ENCODE results near the gene NBPF1.
"Not testable (repeated sequence)": the region's sequence is repeated elsewhere in the genome, so short reads cannot be mapped to it uniquely, and the experiment has no call there.

Gene NBPF1

GRCh38 chr1:16645271-16646060, 32.1 kb upstream of the NBPF1 start:
- H3K9me3 ChIP-seq; H3K36me3 ChIP-seq (replicated peaks); H3K27me3 ChIP-seq (ENCODE audit: low read depth); in situ Hi-C loops (cut with MboI; ENCODE audit: low sequenced_read_pairs): not testable (repeated sequence)
- peak in 1 of 2 experiments; percentile 13 for DNase-seq (ENCODE audit: low spot score in 2 of 2)
- Histone ChIP-seq H3K4me1 (peaks cover 12% of the 10 kb centered on the region), H3K4me3 (peak overlapping the region; percentile 98; the same call in 1 of the 2 replicates)

GRCh38 chr1:16644482-16645270, 31.3 kb upstream of the NBPF1 start:
- Histone ChIP-seq H3K4me1 (peaks cover 12% of the 10 kb centered on the region), H3K4me3 (peak overlapping the region; percentile 98)
- H3K9me3 ChIP-seq; H3K36me3 ChIP-seq (replicated peaks); in situ Hi-C loops (cut with MboI; ENCODE audit: low sequenced_read_pairs); H3K27me3 ChIP-seq (ENCODE audit: low read depth): not testable (repeated sequence)
- peak; percentile 94 to 99 for DNase-seq (ENCODE audit: low spot score in 2 of 2)

DNA sequence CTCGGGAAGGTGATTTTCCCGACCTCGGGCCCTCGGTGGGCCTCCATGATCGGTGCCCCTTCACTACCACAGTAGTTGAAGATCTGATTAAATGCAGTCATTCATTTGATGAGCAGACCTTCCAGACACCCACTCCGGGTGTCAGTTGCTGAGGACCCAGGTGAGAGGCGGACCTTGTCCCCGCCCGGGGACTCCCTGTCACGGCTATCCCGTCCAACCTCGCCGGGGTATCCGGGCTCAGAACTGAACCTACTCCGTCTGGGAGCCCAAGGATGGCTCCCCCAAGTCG, 30.8 kb upstream of the NBPF1 start:
- Histone ChIP-seq H3K36me3 (replicated peaks) (no peaks in the 10 kb centered on the region), H3K27me3 (ENCODE audit: low read depth) (no peaks in the 10 kb centered on the region), H3K4me1 (peaks cover 12% of the 10 kb centered on the region), H3K4me3 (peak overlapping the region; percentile 98), H3K9me3 (no peaks in the 10 kb centered on the region)
- in situ Hi-C loops (cut with MboI; ENCODE audit: low sequenced_read_pairs), result no loop called here
- DNase-seq (ENCODE audit: low spot score in 2 of 2), result no peak

- H3K4me3 ChIP-seq, result peak overlapping the region; percentile 98
- DNase-seq (ENCODE audit: low spot score in 2 of 2), result peak; percentile 36 to 44
- H3K36me3 ChIP-seq (replicated peaks); H3K27me3 ChIP-seq (ENCODE audit: low read depth); in situ Hi-C loops (cut with MboI; ENCODE audit: low sequenced_read_pairs); H3K9me3 ChIP-seq: not testable (repeated sequence)
- H3K4me1 ChIP-seq, result peaks cover 12% of the 10 kb centered on the region
Measured at GRCh38 chr1:16643476-16644192, 30.3 kb upstream of the NBPF1 start.

GRCh38 chr1:16643001-16643411, 29.6 kb upstream of the NBPF1 start:
- H3K36me3 ChIP-seq (replicated peaks); H3K27me3 ChIP-seq (ENCODE audit: low read depth); in situ Hi-C loops (cut with MboI; ENCODE audit: low sequenced_read_pairs); H3K9me3 ChIP-seq: not testable (repeated sequence)
- peak in 1 of 2 experiments; percentile 8 for DNase-seq (ENCODE audit: low spot score in 2 of 2)
- Histone ChIP-seq H3K4me1 (peaks cover 12% of the 10 kb centered on the region), H3K4me3 (peak overlapping the region; percentile 98; the same call in 1 of the 2 replicates)

DNA sequence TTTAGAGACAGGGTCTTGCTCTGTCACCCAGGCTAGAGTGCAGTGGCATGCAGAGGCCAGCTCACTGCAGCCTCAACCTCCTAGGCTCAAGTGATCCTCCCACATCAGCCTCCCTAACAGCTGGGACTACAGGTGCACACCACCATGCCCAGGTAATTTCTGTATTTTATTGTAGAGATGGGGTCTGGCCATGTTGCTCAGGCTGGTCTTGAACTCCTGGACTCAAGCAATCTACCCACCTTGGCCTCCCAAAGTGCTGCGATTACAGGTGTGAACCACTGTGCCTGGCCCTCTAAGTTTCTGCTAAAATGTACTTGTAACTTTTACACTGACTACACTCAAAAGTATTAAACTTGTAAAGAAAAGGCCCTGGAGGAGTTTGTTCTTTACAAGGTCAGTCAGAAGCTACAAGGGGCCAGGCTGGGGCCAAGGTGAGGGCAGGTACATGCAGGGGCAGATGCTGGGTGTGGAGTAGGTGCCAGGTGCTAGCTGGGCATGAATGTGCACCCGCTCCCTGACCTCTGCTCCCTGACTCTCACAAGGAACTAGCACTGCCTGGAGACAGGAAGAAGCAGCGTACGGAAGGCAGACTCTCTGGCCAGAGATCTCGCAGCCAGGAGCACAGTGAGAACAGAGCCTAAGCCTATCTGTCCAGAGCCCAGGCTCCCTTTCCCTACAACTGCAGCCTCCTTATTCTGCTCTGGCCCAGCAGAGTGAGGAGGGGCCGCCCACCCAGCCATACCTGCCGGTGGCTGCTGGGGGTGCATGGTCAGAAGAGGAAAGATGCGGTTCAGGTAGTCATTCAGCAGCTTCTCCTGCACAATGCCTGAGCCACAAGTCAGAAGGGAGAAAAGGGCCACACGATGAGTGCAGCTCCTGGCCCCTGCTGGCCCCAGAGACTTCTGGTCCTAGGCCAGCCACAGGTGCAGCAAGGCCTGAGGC, 28.9 kb upstream of the NBPF1 start:
- H3K4me3 ChIP-seq; in situ Hi-C loops (cut with MboI; ENCODE audit: low sequenced_read_pairs); H3K9me3 ChIP-seq; H3K36me3 ChIP-seq (replicated peaks); H3K27me3 ChIP-seq (ENCODE audit: low read depth): not testable (repeated sequence)
- peaks cover 12% of the 10 kb centered on the region for H3K4me1 ChIP-seq
- DNase-seq (ENCODE audit: low spot score in 2 of 2), result peak in 1 of 2 experiments; percentile 7

DNA sequence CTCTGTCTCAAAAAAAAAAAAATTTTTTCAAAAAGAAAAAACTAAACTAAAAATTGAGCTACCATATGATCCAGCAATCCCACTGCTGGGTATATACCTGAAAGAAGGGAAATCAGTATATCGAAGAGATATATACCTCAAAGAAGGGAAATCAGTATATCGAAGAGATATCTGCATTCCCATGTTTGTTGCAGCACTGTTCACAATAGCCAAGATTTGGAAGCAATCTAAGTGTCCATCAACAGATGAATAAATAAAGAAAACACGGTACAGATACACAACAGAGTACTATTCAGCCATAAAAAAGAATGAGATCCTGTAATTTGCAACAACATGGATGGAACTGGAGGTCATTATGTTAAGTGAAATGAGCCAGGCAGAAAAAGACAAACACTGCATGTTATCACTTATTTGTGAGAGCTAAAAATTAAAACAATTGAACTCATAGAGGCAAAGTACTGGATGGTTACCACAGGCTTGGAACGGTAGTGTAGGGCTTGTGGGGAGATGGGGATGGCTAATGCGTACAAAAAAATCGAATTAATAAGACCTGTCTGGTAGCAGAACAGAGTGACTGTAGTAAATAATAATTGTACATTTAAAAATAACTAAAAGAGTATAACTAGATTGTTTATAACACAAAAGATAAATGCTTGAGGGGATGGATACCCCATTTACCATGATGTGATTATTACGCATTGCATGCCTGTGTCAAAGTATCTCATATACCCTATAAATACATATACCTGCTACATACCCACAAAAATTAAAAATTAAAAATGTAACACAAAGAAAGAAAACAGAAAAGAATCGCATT, 28.0 kb upstream of the NBPF1 start:
- H3K4me3 ChIP-seq; H3K36me3 ChIP-seq (replicated peaks); H3K9me3 ChIP-seq; in situ Hi-C loops (cut with MboI; ENCODE audit: low sequenced_read_pairs); H3K27me3 ChIP-seq (ENCODE audit: low read depth); DNase-seq (ENCODE audit: low spot score in 2 of 2): not testable (repeated sequence)
- peaks cover 12% of the 10 kb centered on the region for H3K4me1 ChIP-seq

DNA sequence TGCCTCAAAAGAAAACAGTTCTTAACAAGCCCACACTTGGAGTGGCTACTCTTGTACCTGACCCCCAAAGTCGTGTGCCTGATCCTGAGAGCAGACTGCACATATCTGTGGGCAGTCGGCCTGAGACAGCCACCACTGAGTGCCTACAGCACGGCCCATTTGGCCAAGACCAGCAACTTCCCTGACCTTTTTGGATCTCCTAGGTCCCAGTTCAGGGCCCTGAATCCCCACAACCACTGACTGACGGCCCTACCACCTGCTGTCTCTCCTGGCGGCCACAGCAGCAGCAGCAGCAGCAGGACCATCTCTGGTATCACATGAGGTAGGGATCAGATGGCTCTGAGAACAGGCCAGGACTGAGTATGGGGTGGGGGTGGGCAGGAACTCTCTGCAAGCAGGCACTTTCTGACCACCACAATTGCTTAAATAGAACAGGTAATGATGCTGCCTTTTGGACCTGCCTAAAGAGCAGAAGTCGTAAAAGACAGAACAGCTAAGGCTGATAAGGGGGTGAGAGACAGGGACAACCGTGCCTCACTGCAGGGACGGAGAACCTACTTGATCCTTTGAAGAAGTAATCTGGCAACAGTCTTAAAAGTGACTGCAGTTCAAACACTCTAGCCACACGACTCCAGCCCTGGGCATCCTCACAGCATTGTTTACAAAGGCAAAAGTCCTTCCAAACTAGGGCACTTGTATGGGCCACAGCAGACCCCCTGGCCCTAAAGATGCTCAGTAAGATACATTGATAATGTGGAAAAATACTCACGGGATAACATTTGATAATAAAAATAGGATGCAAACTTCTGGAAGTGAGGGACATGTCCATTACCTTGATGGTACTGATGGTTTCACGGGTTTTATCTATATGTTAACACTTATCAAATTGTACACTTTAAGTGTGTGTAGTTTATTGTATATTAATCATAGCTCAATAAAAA, 26.0 kb upstream of the NBPF1 start:
- H3K4me1 ChIP-seq; H3K27me3 ChIP-seq (ENCODE audit: low read depth); H3K9me3 ChIP-seq; H3K36me3 ChIP-seq (replicated peaks); H3K4me3 ChIP-seq; in situ Hi-C loops (cut with MboI; ENCODE audit: low sequenced_read_pairs): not testable (repeated sequence)
- peak in 1 of 2 experiments; percentile 5 for DNase-seq (ENCODE audit: low spot score in 2 of 2)

- H3K27me3 ChIP-seq (ENCODE audit: low read depth); in situ Hi-C loops (cut with MboI; ENCODE audit: low sequenced_read_pairs); H3K36me3 ChIP-seq (replicated peaks); H3K9me3 ChIP-seq; H3K4me3 ChIP-seq; H3K4me1 ChIP-seq: not testable (repeated sequence)
- peak in 1 of 2 experiments; percentile 6 for DNase-seq (ENCODE audit: low spot score in 2 of 2)
Measured at GRCh38 chr1:16637941-16638778, 24.8 kb upstream of the NBPF1 start.

- DNase-seq (ENCODE audit: low spot score in 2 of 2), result peak in 1 of 2 experiments; percentile 7
- H3K4me3 ChIP-seq; in situ Hi-C loops (cut with MboI; ENCODE audit: low sequenced_read_pairs); H3K4me1 ChIP-seq; H3K9me3 ChIP-seq; H3K27me3 ChIP-seq (ENCODE audit: low read depth): not testable (repeated sequence)
- peaks cover 11% of the 10 kb centered on the region for H3K36me3 ChIP-seq (replicated peaks)
Measured at GRCh38 chr1:16636551-16637195, 23.3 kb upstream of the NBPF1 start.

GRCh38 chr1:16635959-16636358, 22.6 kb upstream of the NBPF1 start:
- H3K9me3 ChIP-seq; H3K4me1 ChIP-seq; H3K4me3 ChIP-seq; in situ Hi-C loops (cut with MboI; ENCODE audit: low sequenced_read_pairs); H3K27me3 ChIP-seq (ENCODE audit: low read depth): not testable (repeated sequence)
- peaks cover 17% of the 10 kb centered on the region for H3K36me3 ChIP-seq (replicated peaks)
- DNase-seq (ENCODE audit: low spot score in 2 of 2), result peak in 1 of 2 experiments; percentile 7
